Islet precursor cell (in vitro differentiated cells): ENCODE measurements around the gene CYTIP.

Source experiments
- DNase-seq: peaks from one replicate; pipeline ENCODE4 v3.0.0-alpha.2; 2018

Gene CYTIP

GRCh38 chr2:157443795-157444640, at the start of gene CYTIP:
TSS of gene CYTIP (minus strand) at chr2:157444089. CDS start at chr2:157444020, 69 bp downstream.
- no peak for DNase-seq

- DNase-seq: peak; percentile 80
Observed at GRCh38 chr2:157492189-157492773, 48.4 kb upstream of the CYTIP start.

GRCh38 chr2:157489983-157490382, 46.1 kb upstream of the CYTIP start:
- no peak for DNase-seq

- no peak for DNase-seq
Observed at GRCh38 chr2:157488877-157489276, 45.0 kb upstream of the CYTIP start.

- no peak for DNase-seq
Observed at GRCh38 chr2:157487747-157488146, 43.9 kb upstream of the CYTIP start.

GRCh38 chr2:157487271-157487610, 43.4 kb upstream of the CYTIP start:
- DNase-seq: no peak

GRCh38 chr2:157486596-157487270, 42.8 kb upstream of the CYTIP start:
- no peak for DNase-seq

- DNase-seq: no peak
Observed at GRCh38 chr2:157480182-157480961, 36.5 kb upstream of the CYTIP start.

GRCh38 chr2:157479081-157480027, 35.5 kb upstream of the CYTIP start:
- DNase-seq: no peak

- DNase-seq: no peak
Observed at GRCh38 chr2:157477919-157478318, 34.0 kb upstream of the CYTIP start.

- DNase-seq: no peak
Observed at GRCh38 chr2:157476953-157477709, 33.2 kb upstream of the CYTIP start.

- no peak for DNase-seq
Observed at GRCh38 chr2:157475722-157476390, 32.0 kb upstream of the CYTIP start.

- no peak for DNase-seq
Observed at GRCh38 chr2:157473581-157473980, 29.7 kb upstream of the CYTIP start.

GRCh38 chr2:157471078-157471477, 27.2 kb upstream of the CYTIP start:
- no peak for DNase-seq

- no peak for DNase-seq
Observed at GRCh38 chr2:157470321-157470720, 26.4 kb upstream of the CYTIP start.

- no peak for DNase-seq
Observed at GRCh38 chr2:157469726-157470125, 25.8 kb upstream of the CYTIP start.

GRCh38 chr2:157468931-157469708, 25.2 kb upstream of the CYTIP start:
- no peak for DNase-seq

GRCh38 chr2:157466764-157467163, 22.9 kb upstream of the CYTIP start:
- DNase-seq: no peak

GRCh38 chr2:157465554-157465953, 21.7 kb upstream of the CYTIP start:
- DNase-seq: no peak

GRCh38 chr2:157463002-157463401, 19.1 kb upstream of the CYTIP start:
- no peak for DNase-seq
